Measurements from ENCODE around the gene CIAPIN1. TPM values are rescaled to one million over a fixed set of nuclear protein-coding genes. Genes with fewer than 3 reads are reported as not detected.

CIAPIN1 gene
- total and polyA plus RNA-seq, 2 of the 8 experiments (the other 6 are each of a cell fraction or from before 2014, with no cell fraction given) = 76.8 to 83.6 TPM

GRCh38 chr16:57447186-57447962 is at the start of gene CIAPIN1, which contains the start of gene COQ9 (continued):
- TF ChIP-seq GTF2F1 (IDR thresholded peaks at IDR 0.05; ENCODE audit: borderline replicate concordance, low read depth, low read length) = peak; percentile 55; the same call in 1 of the 2 replicates
- TF ChIP-seq CHD7 (IDR thresholded peaks at IDR 0.05; ENCODE audit: insufficient replicate concordance, low read length) = no peak
- TF ChIP-seq NRF1 (IDR thresholded peaks at IDR 0.05; ENCODE audit: low read depth, low read length) = no peak
- no peak for TF ChIP-seq POU5F1 (IDR thresholded peaks at IDR 0.05; ENCODE audit: low read depth, low read length)
- TF ChIP-seq JUN (IDR thresholded peaks at IDR 0.05; ENCODE audit: low read depth, low read length) = no peak
- no peak for TF ChIP-seq SIRT6 (IDR thresholded peaks at IDR 0.05; ENCODE audit: low read length)
- peak; percentile 99 for TF ChIP-seq KDM4A (IDR thresholded peaks at IDR 0.05; ENCODE audit: low read depth, low read length, severe bottlenecking)
- peak; percentile 37; the same call in 1 of the 2 replicates for TF ChIP-seq SIX5 (IDR thresholded peaks at IDR 0.05; ENCODE audit: low read depth, low read length)
- TF ChIP-seq TAF7 (optimal IDR thresholded peaks at IDR 0.05; ENCODE audit: borderline replicate concordance, low read depth, low read length) = peak; percentile 96
- TF ChIP-seq CBX5 (IDR thresholded peaks at IDR 0.05; ENCODE audit: low read depth, low read length) = no peak
- peak; percentile 92 for TF ChIP-seq TBP (IDR thresholded peaks at IDR 0.05; ENCODE audit: low read depth, low read length)

Measured in H1 (cell line).